CD4-positive, alpha-beta T cell treated with Interleukin-6 at 100 ng/mL for 8 hours (primary cell): Measurements from ENCODE around the gene TBCK.

Source experiments
- DNase-seq: peaks from one replicate; pipeline ENCODE4 v3.0.0-alpha.2; 2020; ENCODE audit warnings: mixed read lengths, low spot score

The TBCK gene

DNA sequence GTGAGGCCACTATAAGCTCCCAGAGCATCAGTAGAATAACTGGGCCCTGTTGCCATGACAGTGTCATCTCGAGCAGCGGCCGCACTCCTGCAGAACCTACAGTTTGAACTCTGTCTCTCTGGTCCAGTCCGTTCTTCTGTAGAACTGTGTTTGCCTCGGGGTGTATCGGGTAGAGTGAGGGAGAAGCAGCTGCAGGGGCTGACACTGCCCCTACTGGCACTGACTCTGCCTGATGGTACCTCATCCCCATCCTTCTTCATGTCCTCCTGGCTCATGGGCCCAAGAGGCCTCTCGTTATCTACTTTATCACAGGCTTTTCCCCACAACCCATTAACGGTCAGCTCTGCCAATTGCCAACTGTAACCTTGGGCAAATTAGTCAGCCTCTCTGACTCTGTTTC, 324.3 kb downstream of the TBCK start:
- DNase-seq = no peak
